Caco-2 (cell line): ENCODE data around the gene CNDP1. TPM values are rescaled to one million over a fixed set of nuclear protein-coding genes. Genes with fewer than 3 reads are reported as not detected.

Experiments used
- BruUV-seq: library from RNA; stranded (reverse); fragments of 400-500 nt; replicated peaks from 2 replicates; lab custom pipeline; 2021; lab: Mats Ljungman, UMichigan
- CTCF ChIA-PET: fragments of 300-600 bp; sonication (Branson Sonifier 250); formaldehyde crosslinking; loops from one replicate; lab custom pipeline; 2022; ENCODE audit warnings: antibody characterized with exemption; lab: Charles Lee
- POLR2A ChIA-PET: fragments of 300-600 bp; sonication (Branson Sonifier 250); formaldehyde crosslinking; loops from one replicate; lab custom pipeline; 2022; ENCODE audit warnings: antibody characterized with exemption; lab: Charles Lee
- DNase-seq, 2 experiments: peaks; one replicate each; pipeline versions ENCODE4 v3.0.0 to v3.0.0-alpha.2; 2020 to 2022
- H3K27me3 ChIP-seq: replicated peaks from 2 replicates; pipeline ENCODE4 v1.6.0; 2011; ENCODE audit warnings: low read length; ENCODE audit not compliant: control insufficient read depth, insufficient read depth
- H3K36me3 ChIP-seq: 2 replicates; pipeline ENCODE4 v1.5.1; 2011; ENCODE audit warnings: low read length; ENCODE audit not compliant: control insufficient read depth, insufficient read depth
- H3K4me1 ChIP-seq: fragments of 250-450 bp; sonication (Bioruptor Pico); 2 replicates; pipeline ENCODE4 v1.5.1; 2020; ENCODE audit warnings: mild to moderate bottlenecking
- H3K4me3 ChIP-seq: 2 replicates; pipeline ENCODE4 v1.5.1; 2011; ENCODE audit warnings: low read depth, mild to moderate bottlenecking, control low read depth, low read length
- H3K9me3 ChIP-seq: fragments of 250-450 bp; sonication (Bioruptor Pico); 2 replicates; pipeline ENCODE4 v1.5.1; 2020; ENCODE audit warnings: mild to moderate bottlenecking, moderate library complexity
- H3K27ac Mint-ChIP-seq: one replicate; pipeline ENCODE4 v1.8.0; 2022; ENCODE audit warnings: mixed read lengths; ENCODE audit not compliant: unreplicated experiment
- H3K27me3 Mint-ChIP-seq: one replicate; pipeline ENCODE4 v1.8.0; 2022; ENCODE audit warnings: mixed read lengths; ENCODE audit not compliant: insufficient read depth, unreplicated experiment
- H3K36me3 Mint-ChIP-seq: one replicate; pipeline ENCODE4 v1.8.0; 2022; ENCODE audit warnings: mild to moderate bottlenecking, mixed read lengths; ENCODE audit not compliant: insufficient read depth, unreplicated experiment
- H3K4me1 Mint-ChIP-seq: one replicate; pipeline ENCODE4 v1.8.0; 2022; ENCODE audit warnings: low read depth, mixed read lengths; ENCODE audit not compliant: unreplicated experiment
- H3K4me3 Mint-ChIP-seq: one replicate; pipeline ENCODE4 v1.8.0; 2022; ENCODE audit warnings: mild to moderate bottlenecking, moderate library complexity, mixed read lengths; ENCODE audit not compliant: unreplicated experiment
- H3K9me3 Mint-ChIP-seq: one replicate; pipeline ENCODE4 v1.8.0; 2022; ENCODE audit warnings: mixed read lengths; ENCODE audit not compliant: unreplicated experiment
- intact Hi-C: fragments of 100-400 bp; cut with micrococcal nuclease; formaldehyde crosslinking; loops from one replicate; pipeline ENCODE4 v1.10.0; 2022; ENCODE audit not compliant: unreplicated experiment
- total RNA-seq: library from RNA; stranded (reverse); gene quantifications from 2 replicates; pipeline ENCODE4 v1.2.3, GENCODE V29; 2022
- TF ChIP-seq, protein P1 (sequence below), 2 experiments: fragments of 200-600 bp in 1 of 2; IDR thresholded peaks; 1 replicate in 1 of 2; 2 replicates in 1 of 2; pipeline versions ENCODE4 v1.5.1 to v1.8.0; 2011 to 2022; ENCODE audit warnings: antibody characterized with exemption in 1 of 2, control low read depth in 1 of 2, inconsistent platforms in 1 of 2, low read depth in 1 of 2, low read length in 1 of 2, mild to moderate bottlenecking in 1 of 2, moderate library complexity in 1 of 2; ENCODE audit not compliant: insufficient read depth in 1 of 2, severe bottlenecking in 1 of 2, unreplicated experiment in 1 of 2

Gene CNDP1
- total RNA-seq, 1 experiment from 2014 or later, result 0.48 TPM

- H3K9me3 Mint-ChIP-seq, result peaks cover 34% of the 10 kb centered on the region
- H3K27ac Mint-ChIP-seq, result no peak overlapping the region
- H3K4me1 ChIP-seq, result no peaks in the 10 kb centered on the region
- peaks cover 4% of the 10 kb centered on the region for H3K36me3 Mint-ChIP-seq
- POLR2A ChIA-PET, result no interaction called here
- CTCF ChIA-PET, result no interaction called here
- H3K4me3 Mint-ChIP-seq, result no peak overlapping the region
- no TSS peak for BruUV-seq
- H3K4me1 Mint-ChIP-seq, result no peaks in the 10 kb centered on the region
- no peaks in the 10 kb centered on the region for H3K27me3 ChIP-seq
- intact Hi-C loops, result no loop called here
- H3K9me3 ChIP-seq, result no peaks in the 10 kb centered on the region
- no peak for DNase-seq
- TF ChIP-seq, protein P1, sequence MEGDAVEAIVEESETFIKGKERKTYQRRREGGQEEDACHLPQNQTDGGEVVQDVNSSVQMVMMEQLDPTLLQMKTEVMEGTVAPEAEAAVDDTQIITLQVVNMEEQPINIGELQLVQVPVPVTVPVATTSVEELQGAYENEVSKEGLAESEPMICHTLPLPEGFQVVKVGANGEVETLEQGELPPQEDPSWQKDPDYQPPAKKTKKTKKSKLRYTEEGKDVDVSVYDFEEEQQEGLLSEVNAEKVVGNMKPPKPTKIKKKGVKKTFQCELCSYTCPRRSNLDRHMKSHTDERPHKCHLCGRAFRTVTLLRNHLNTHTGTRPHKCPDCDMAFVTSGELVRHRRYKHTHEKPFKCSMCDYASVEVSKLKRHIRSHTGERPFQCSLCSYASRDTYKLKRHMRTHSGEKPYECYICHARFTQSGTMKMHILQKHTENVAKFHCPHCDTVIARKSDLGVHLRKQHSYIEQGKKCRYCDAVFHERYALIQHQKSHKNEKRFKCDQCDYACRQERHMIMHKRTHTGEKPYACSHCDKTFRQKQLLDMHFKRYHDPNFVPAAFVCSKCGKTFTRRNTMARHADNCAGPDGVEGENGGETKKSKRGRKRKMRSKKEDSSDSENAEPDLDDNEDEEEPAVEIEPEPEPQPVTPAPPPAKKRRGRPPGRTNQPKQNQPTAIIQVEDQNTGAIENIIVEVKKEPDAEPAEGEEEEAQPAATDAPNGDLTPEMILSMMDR (IDR thresholded peaks at IDR 0.05; ENCODE audit: insufficient read depth in 1 of 2, low read depth in 1 of 2, low read length in 1 of 2, severe bottlenecking in 1 of 2, unreplicated experiment in 1 of 2), result no peak
- no peaks in the 10 kb centered on the region for H3K36me3 ChIP-seq
- no peak overlapping the region for H3K4me3 ChIP-seq
- peaks cover 4% of the 10 kb centered on the region for H3K27me3 Mint-ChIP-seq
These were observed 38.8 kb downstream of the CNDP1 start for GRCh38 chr18:74573053-74573452.

DNA sequence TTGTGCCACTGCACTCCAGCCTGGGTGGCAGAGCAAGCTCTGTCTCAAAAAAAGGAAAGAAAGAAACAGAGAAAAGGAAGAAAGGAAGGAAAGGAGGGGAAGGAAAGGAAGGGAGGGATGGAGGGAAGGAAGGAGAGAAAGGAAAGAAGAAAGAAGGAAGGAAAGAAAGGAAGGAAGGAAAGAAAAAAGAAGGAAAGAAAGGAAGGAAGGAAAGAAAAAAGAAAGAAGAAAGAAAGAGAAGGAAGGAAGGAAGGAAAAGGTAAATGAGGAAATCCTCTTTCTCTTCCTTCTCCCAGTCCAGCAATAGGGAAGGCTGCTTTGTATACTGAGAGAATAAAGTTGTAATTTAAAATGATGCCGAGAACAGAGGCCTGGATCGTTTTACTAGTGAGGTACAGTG, 40.6 kb downstream of the CNDP1 start:
- Histone ChIP-seq H3K4me3 (no peak overlapping the region), H3K4me1 (no peaks in the 10 kb centered on the region), H3K27me3 (no peaks in the 10 kb centered on the region), H3K36me3 (no peaks in the 10 kb centered on the region), H3K9me3 (no peaks in the 10 kb centered on the region)
- peaks cover 2% of the 10 kb centered on the region for H3K27me3 Mint-ChIP-seq
- no peaks in the 10 kb centered on the region for H3K36me3 Mint-ChIP-seq
- no peak for DNase-seq
- no peak overlapping the region for H3K27ac Mint-ChIP-seq
- H3K4me3 Mint-ChIP-seq, result no peak overlapping the region
- intact Hi-C loops, result no loop called here
- TF ChIP-seq, protein P1 (IDR thresholded peaks at IDR 0.05; ENCODE audit: insufficient read depth in 1 of 2, low read depth in 1 of 2, low read length in 1 of 2, severe bottlenecking in 1 of 2, unreplicated experiment in 1 of 2), result no peak
- H3K9me3 Mint-ChIP-seq, result peaks cover 21% of the 10 kb centered on the region
- POLR2A ChIA-PET, result no interaction called here
- BruUV-seq, result no TSS peak
- CTCF ChIA-PET, result no interaction called here
- no peaks in the 10 kb centered on the region for H3K4me1 Mint-ChIP-seq

DNA sequence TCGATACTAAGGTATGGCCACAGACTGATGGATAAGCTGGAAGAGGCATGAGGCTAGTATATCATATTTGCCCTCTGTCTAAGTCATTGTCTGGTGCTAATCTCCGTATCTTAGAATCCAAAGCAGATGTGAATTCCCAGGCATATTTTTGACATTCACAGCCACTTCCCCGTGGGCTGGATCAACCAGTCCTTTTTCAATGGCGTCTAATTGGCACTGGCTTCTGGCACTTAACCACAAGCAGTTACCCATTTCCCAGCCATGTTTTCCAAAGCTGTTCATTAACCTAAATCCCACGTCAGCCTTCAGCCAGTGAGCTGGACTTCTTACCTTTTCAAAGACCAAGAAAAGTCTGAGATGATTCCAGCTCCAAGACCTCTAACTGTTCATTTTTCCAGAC, 42.7 kb downstream of the CNDP1 start:
- ChIA-PET CTCF (no interaction called here), POLR2A (no interaction called here)
- Mint-ChIP-seq H3K4me1 (no peaks in the 10 kb centered on the region), H3K4me3 (no peak overlapping the region), H3K36me3 (no peaks in the 10 kb centered on the region), H3K27me3 (peaks cover 2% of the 10 kb centered on the region), H3K27ac (no peak overlapping the region), H3K9me3 (peaks cover 11% of the 10 kb centered on the region)
- H3K4me3 ChIP-seq, result no peak overlapping the region
- H3K9me3 ChIP-seq, result no peaks in the 10 kb centered on the region
- intact Hi-C loops, result no loop called here
- H3K27me3 ChIP-seq, result no peaks in the 10 kb centered on the region
- DNase-seq, result no peak
- no peaks in the 10 kb centered on the region for H3K4me1 ChIP-seq
- no peaks in the 10 kb centered on the region for H3K36me3 ChIP-seq
- TF ChIP-seq, protein P1 (IDR thresholded peaks at IDR 0.05; ENCODE audit: insufficient read depth in 1 of 2, low read depth in 1 of 2, low read length in 1 of 2, severe bottlenecking in 1 of 2, unreplicated experiment in 1 of 2), result no peak
- BruUV-seq, result no TSS peak
